H1 (cell line): Measurements from ENCODE around the gene LKAAEAR1. TPM values are rescaled to one million over a fixed set of nuclear protein-coding genes. Genes with fewer than 3 reads are reported as not detected.

ENCODE experiments used
- CTCF ChIA-PET: fragments of 300-600 bp; sonication (Branson Sonifier 250); formaldehyde crosslinking; loops from one replicate; lab custom pipeline; 2021; ENCODE audit not compliant: partially characterized antibody; lab: Charles Lee
- POLR2A ChIA-PET: fragments of 300-600 bp; sonication (Branson Sonifier 250); formaldehyde crosslinking; loops from one replicate; lab custom pipeline; 2021; ENCODE audit warnings: inconsistent platforms; ENCODE audit not compliant: partially characterized antibody; lab: Charles Lee
- DNase-seq, 2 experiments: peaks; one replicate each; pipeline versions ENCODE4 v3.0.0 to v3.0.0-alpha.2; 2010 to 2022; ENCODE audit warnings: low spot score in 2 of 2, low read depth in 1 of 2, mixed read lengths in 1 of 2
- FAIRE-seq: peaks from 2 replicates; lab custom pipeline; 2011; peaks lifted over from hg19 to GRCh38; lab: Jason Lieb, UNC
- H2AFZ ChIP-seq: 2 replicates; pipeline ENCODE4 v1.8.1; 2012; ENCODE audit warnings: low read length, inconsistent platforms
- H2AK5ac ChIP-seq: 2 replicates; pipeline ENCODE4 v1.6.1; 2013; ENCODE audit warnings: low read depth, low read length
- H2BK120ac ChIP-seq: replicated peaks from 2 replicates; pipeline ENCODE3; 2013; ENCODE audit warnings: low read depth, low read length, inconsistent platforms
- H2BK12ac ChIP-seq: 2 replicates; pipeline ENCODE4 v1.6.1; 2013; ENCODE audit warnings: low read depth, low read length
- H2BK15ac ChIP-seq: 2 replicates; pipeline ENCODE4 v1.6.1; 2013; ENCODE audit warnings: low read length
- H2BK20ac ChIP-seq: 2 replicates; pipeline ENCODE4 v1.6.1; 2013; ENCODE audit warnings: low read length
- H2BK5ac ChIP-seq: 2 replicates; pipeline ENCODE4 v1.6.1; 2013; ENCODE audit warnings: low read depth, low read length
- H3K14ac ChIP-seq: 2 replicates; pipeline ENCODE4 v1.6.1; 2013; ENCODE audit warnings: inconsistent platforms; ENCODE audit not compliant: insufficient read length
- H3K18ac ChIP-seq: 2 replicates; pipeline ENCODE4 v1.6.1; 2013; ENCODE audit warnings: low read length; ENCODE audit errors: extremely low read depth
- H3K23ac ChIP-seq: 2 replicates; pipeline ENCODE4 v1.6.1; 2013; ENCODE audit warnings: inconsistent platforms; ENCODE audit not compliant: insufficient read length
- H3K23me2 ChIP-seq: 2 replicates; pipeline ENCODE4 v1.6.1; 2013; ENCODE audit warnings: low read depth, low read length
- H3K27ac ChIP-seq: 2 replicates; pipeline ENCODE4 v1.6.1; 2011; ENCODE audit warnings: low read depth, low read length, inconsistent platforms
- H3K27me3 ChIP-seq, 4 experiments: replicated peaks in 1 of 4; 1 replicate in 1 of 4; 2 replicates in 3 of 4; pipeline versions ENCODE4 v1.6.1 to v1.8.1; 2011 to 2013; ENCODE audit warnings: low read length in 3 of 4, mild to moderate bottlenecking in 3 of 4, inconsistent platforms in 2 of 4, mixed read lengths in 2 of 4, moderate library complexity in 1 of 4; ENCODE audit not compliant: control insufficient read depth in 3 of 4, insufficient read depth in 3 of 4; ENCODE audit errors: extremely low read depth in 1 of 4
- H3K36me3 ChIP-seq, 4 experiments: 2 replicates each; pipeline versions ENCODE4 v1.6.1 to v1.8.1; 2011 to 2013; ENCODE audit warnings: mild to moderate bottlenecking in 4 of 4, low read length in 3 of 4, moderate library complexity in 2 of 4, control low read depth in 1 of 4, inconsistent platforms in 1 of 4; ENCODE audit not compliant: insufficient read depth in 4 of 4, control insufficient read depth in 2 of 4
- H3K4ac ChIP-seq: replicated peaks from 2 replicates; pipeline ENCODE3; 2013; ENCODE audit warnings: low read length, low read depth, mixed read lengths, inconsistent platforms; ENCODE audit not compliant: insufficient read length
- H3K4me1 ChIP-seq, 4 experiments: replicated peaks in 1 of 4; 1 replicate in 1 of 4; 2 replicates in 3 of 4; pipeline versions ENCODE4 v1.6.1 to v1.8.1; 2011 to 2013; ENCODE audit warnings: low read length in 3 of 4, inconsistent platforms in 2 of 4, mixed read lengths in 1 of 4; ENCODE audit not compliant: insufficient read depth in 4 of 4, control insufficient read depth in 3 of 4
- H3K4me2 ChIP-seq, 2 experiments: 2 replicates each; pipeline versions ENCODE4 v1.6.1 to v1.8.1; 2011 to 2013; ENCODE audit warnings: low read depth in 2 of 2, low read length in 2 of 2, control low read depth in 1 of 2, inconsistent platforms in 1 of 2, mild to moderate bottlenecking in 1 of 2; ENCODE audit not compliant: insufficient read depth in 1 of 2
- H3K4me3 ChIP-seq, 4 experiments: fragments of 200-600, 300-600 bp in 1 of 4; sonication (generic), shearing (Covaris generic), sonication (Bioruptor Twin) in 1 of 4; 2 replicates each; pipeline versions ENCODE4 v1.5.1 to v1.8.1; 2011 to 2016; ENCODE audit warnings: low read length in 4 of 4, low read depth in 3 of 4, control low read depth in 2 of 4, inconsistent platforms in 2 of 4, mild to moderate bottlenecking in 2 of 4, mixed read lengths in 1 of 4, moderate library complexity in 1 of 4; ENCODE audit not compliant: insufficient read depth in 2 of 4; ENCODE audit errors: extremely low read depth in 1 of 4
- H3K56ac ChIP-seq: replicated peaks from 2 replicates; pipeline ENCODE3; 2013; ENCODE audit warnings: low read depth, mild to moderate bottlenecking, mixed read lengths, low read length, inconsistent platforms; ENCODE audit not compliant: insufficient read length
- H3K79me1 ChIP-seq: 2 replicates; pipeline ENCODE4 v1.6.1; 2013; ENCODE audit warnings: low read depth, low read length, control low read depth
- H3K79me2 ChIP-seq, 2 experiments: 2 replicates each; pipeline versions ENCODE4 v1.6.1 to v1.8.1; 2012 to 2013; ENCODE audit warnings: low read length in 2 of 2, mild to moderate bottlenecking in 2 of 2, inconsistent platforms in 1 of 2; ENCODE audit not compliant: insufficient read depth in 2 of 2, control insufficient read depth in 1 of 2
- H3K9ac ChIP-seq, 4 experiments: replicated peaks in 1 of 4; 1 replicate in 1 of 4; 2 replicates in 3 of 4; pipeline versions ENCODE4 v1.6.1 to v1.8.1; 2011 to 2013; ENCODE audit warnings: low read depth in 3 of 4, low read length in 3 of 4, control low read depth in 2 of 4, mild to moderate bottlenecking in 2 of 4, moderate library complexity in 2 of 4, inconsistent platforms in 1 of 4; ENCODE audit errors: extremely low read depth in 1 of 4
- H3K9me3 ChIP-seq, 2 experiments: 2 replicates each; pipeline versions ENCODE4 v1.6.1 to v1.8.1; 2012 to 2013; ENCODE audit warnings: mild to moderate bottlenecking in 2 of 2, moderate library complexity in 2 of 2, control low read depth in 1 of 2, inconsistent platforms in 1 of 2, low read depth in 1 of 2, low read length in 1 of 2, mixed read lengths in 1 of 2; ENCODE audit not compliant: insufficient read depth in 2 of 2
- H4K20me1 ChIP-seq, 2 experiments: replicated peaks in 1 of 2; 2 replicates each; pipeline versions ENCODE3 to v1.8.1; 2011 to 2013; ENCODE audit warnings: inconsistent platforms in 2 of 2, low read length in 2 of 2, mild to moderate bottlenecking in 1 of 2; ENCODE audit not compliant: insufficient read depth in 2 of 2, control insufficient read depth in 1 of 2
- H4K5ac ChIP-seq: 2 replicates; pipeline ENCODE4 v1.6.1; 2013; ENCODE audit warnings: low read length, low read depth, mixed read lengths, inconsistent platforms; ENCODE audit not compliant: insufficient read length
- H4K8ac ChIP-seq: 2 replicates; pipeline ENCODE4 v1.8.0; 2013; ENCODE audit warnings: mild to moderate bottlenecking, moderate library complexity, low read length, inconsistent platforms; ENCODE audit not compliant: insufficient read depth; ENCODE audit errors: extremely low read depth
- H4K91ac ChIP-seq: replicated peaks from 2 replicates; pipeline ENCODE3; 2013; ENCODE audit warnings: low read length, mixed read lengths, inconsistent platforms; ENCODE audit not compliant: insufficient read length
- CBX5 ChIP-seq: fragments of 300-800, 300-1000 bp; sonication (generic); IDR thresholded peaks from 2 replicates; pipeline ENCODE4 v1.7.1; 2016; ENCODE audit warnings: antibody characterized with exemption, low read length, low read depth
- CEBPB ChIP-seq: IDR thresholded peaks from 2 replicates; pipeline ENCODE4 v1.6.1; 2012; ENCODE audit warnings: low read depth, low read length
- CREB1 ChIP-seq: IDR thresholded peaks from 2 replicates; pipeline ENCODE4 v1.6.1; 2012; ENCODE audit warnings: inconsistent platforms
- GABPA ChIP-seq: IDR thresholded peaks from 2 replicates; pipeline ENCODE4 v1.6.1; 2011; ENCODE audit warnings: mild to moderate bottlenecking, low read length, moderate library complexity, borderline replicate concordance; ENCODE audit not compliant: insufficient read depth
- MAFK ChIP-seq: IDR thresholded peaks from 2 replicates; pipeline ENCODE4 v1.6.1; 2012; ENCODE audit warnings: low read depth, mild to moderate bottlenecking, improper control_type of control experiment, low read length
- MAX ChIP-seq: IDR thresholded peaks from 2 replicates; pipeline ENCODE4 v1.6.1; 2012; ENCODE audit warnings: inconsistent platforms
- SIN3A ChIP-seq, 2 experiments: IDR thresholded peaks in 1 of 2; conservative IDR thresholded peaks in 1 of 2; 2 replicates each; pipeline ENCODE4 v1.6.1; 2011 to 2012; ENCODE audit warnings: low read length in 2 of 2, improper control_type of control experiment in 1 of 2, low read depth in 1 of 2, mild to moderate bottlenecking in 1 of 2
- SP4 ChIP-seq: IDR thresholded peaks from 2 replicates; pipeline ENCODE4 v1.6.1; 2012; ENCODE audit warnings: low read length, inconsistent platforms
- SUZ12 ChIP-seq: fragments of 200-600 bp; sonication (generic); IDR thresholded peaks from 2 replicates; pipeline ENCODE4 v1.6.1; 2012; ENCODE audit warnings: mild to moderate bottlenecking, inconsistent platforms, low read length, moderate library complexity, mixed read lengths
- TBP ChIP-seq: IDR thresholded peaks from 2 replicates; pipeline ENCODE4 v1.6.1; 2011; ENCODE audit warnings: low read depth, low read length, improper control_type of control experiment
- TCF12 ChIP-seq: IDR thresholded peaks from 2 replicates; pipeline ENCODE4 v1.6.1; 2011; ENCODE audit warnings: low read depth, mild to moderate bottlenecking, low read length
- WGBS, 2 experiments: shearing (Covaris generic) in 1 of 2; methylation state at CpG; one replicate each; pipeline versions ENCODE4 v1.1.6 to v1.1.7; 2013 to 2015; ENCODE audit warnings: low lambda C conversion rate in 2 of 2, mixed read lengths in 2 of 2, inconsistent platforms in 1 of 2, low coverage in 1 of 2, missing lambda C conversion rate in 1 of 2; ENCODE audit not compliant: insufficient replicate concordance in 2 of 2, insufficient coverage in 1 of 2, insufficient read length in 1 of 2; ENCODE audit errors: extremely low coverage in 1 of 2, missing lambda C conversion rate in 1 of 2; 5-methylcytosine and 5-hydroxymethylcytosine counted together
- polyA plus RNA-seq, 7 experiments: library from polyadenylated mRNA; depleted of rRNA in 3 of 7; stranded (reverse) in 5 of 7; unstranded in 2 of 7; fragments of >200 nt in 5 of 7; fragments of 200-250 nt in 2 of 7; gene quantifications; 1 replicate in 5 of 7; 2 replicates in 1 of 7; 4 replicates in 1 of 7; pipeline versions ENCODE4 v1.2.1 to v1.2.3, GENCODE V29; 2011 to 2013; ENCODE audit warnings: missing spikeins in 2 of 7, mixed read lengths in 2 of 7
- total RNA-seq: library from RNA; stranded (reverse); fragmentation: NEBNext Ultra II Directional; extraction: Animal tissue kit (Norgen Biotek cat#: 25700); gene quantifications from 2 replicates; pipeline ENCODE4 v1.2.1, GENCODE V29; 2021

Gene LKAAEAR1
- total and polyA plus RNA-seq, 2 of the 8 experiments (the other 6 are each of a cell fraction or from before 2014, with no cell fraction given): 0.41 to 0.53 TPM

DNA sequence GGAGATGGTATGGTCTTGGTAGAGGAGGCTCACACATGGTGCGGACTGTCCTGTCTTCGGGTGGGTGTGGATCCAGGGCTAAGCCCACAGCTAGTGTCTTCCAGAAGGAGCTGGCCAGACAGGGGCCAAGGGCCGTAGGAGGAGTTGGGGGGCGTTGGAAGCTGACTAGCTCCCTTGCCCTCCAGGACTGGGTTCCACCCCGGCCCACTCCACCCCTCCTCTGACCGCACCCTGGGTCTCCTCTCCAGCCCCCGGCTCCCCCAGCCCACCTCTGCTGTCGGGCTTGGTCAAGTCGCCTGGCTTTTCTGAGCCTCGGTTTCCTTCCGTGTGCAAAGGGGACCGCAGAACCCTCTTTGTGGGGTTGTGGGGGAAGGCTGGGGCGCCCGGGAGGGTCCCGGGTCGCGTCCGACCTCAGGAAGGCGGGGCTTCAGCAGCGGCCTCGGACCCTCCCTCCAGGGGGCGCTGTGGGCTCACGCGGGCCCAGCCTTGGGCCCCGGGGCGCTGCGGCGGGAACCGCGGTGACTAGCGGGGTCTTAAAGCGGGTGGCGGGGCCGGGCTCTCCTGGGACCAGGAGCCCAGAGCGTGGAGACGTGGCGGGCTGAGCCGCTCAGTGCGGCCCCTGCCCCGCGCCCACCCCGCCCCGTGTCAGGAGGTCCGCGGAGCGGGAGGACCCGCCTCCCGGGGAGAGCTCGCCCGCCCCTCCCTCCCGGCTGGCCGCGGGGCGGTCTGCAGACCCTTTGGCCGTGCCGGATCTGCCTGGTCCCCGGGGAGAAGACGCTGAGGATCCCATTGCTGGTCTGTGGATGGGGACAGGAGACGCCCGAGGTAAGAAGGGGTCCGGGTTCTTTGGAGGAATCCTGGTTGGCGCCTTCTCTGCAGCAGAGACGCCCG is 17.8 kb upstream of the LKAAEAR1 start:
- H2BK20ac ChIP-seq: no peak overlapping the region
- H4K20me1 ChIP-seq: peaks cover 0 to 3% of the 10 kb centered on the region in 2 experiments
- H3K9me3 ChIP-seq: no peaks in the 10 kb centered on the region
- H3K79me1 ChIP-seq: no peaks in the 10 kb centered on the region; the same call in 1 of the 2 replicates
- no peak overlapping the region for H4K91ac ChIP-seq
- peaks cover 0 to 8% (median 3%) of the 10 kb centered on the region in 4 experiments; a peak in 3 of 7 replicates for H3K4me1 ChIP-seq
- H3K18ac ChIP-seq: peak overlapping the region; percentile 78
- no peak overlapping the region for H3K14ac ChIP-seq
- 20% methylated on average over 30 of the region's 64 CpGs; no CpG with 5 or more reads in 1 of the 2 experiments for WGBS, 2 experiments
- 0 out of 7 replicates have a peak overlapping the region, but pooled peaks of 1 of the 4 experiments have one; percentile 17 for H3K9ac ChIP-seq
- no peak overlapping the region for H2BK15ac ChIP-seq
- H4K8ac ChIP-seq: peak overlapping the region; percentile 91; the same call in 1 of the 2 replicates
- H3K23me2 ChIP-seq: peaks cover 2% of the 10 kb centered on the region; the same call in 1 of the 2 replicates
- H2BK120ac ChIP-seq: no peak overlapping the region
- no peak overlapping the region for H2BK5ac ChIP-seq
- DNase-seq: peak in 1 of 2 experiments; percentile 94
- ChIA-PET CTCF (interaction anchor here (0.6 to 5.0 kb wide), 25 partner anchors 8 to 302 kb away, joined by 3 to 41 read pairs (median 4); partner anchors contain the start of genes LKAAEAR1, OPRL1, PRPF6 and RGS19), POLR2A (no interaction called here)
- no peak overlapping the region for H3K4ac ChIP-seq
- H3K79me2 ChIP-seq: no peaks in the 10 kb centered on the region
- H3K56ac ChIP-seq: no peak overlapping the region
- H3K4me3 ChIP-seq: peak overlapping the region; percentile 37 to 71 (median 52)
- no peak overlapping the region for H3K27ac ChIP-seq
- peak overlapping the region; percentile 48 to 97 for H3K4me2 ChIP-seq
- H3K27me3 ChIP-seq: peaks cover 2 to 26% (median 21%) of the 10 kb centered on the region in 4 experiments
- H2AK5ac ChIP-seq: no peak overlapping the region
- H4K5ac ChIP-seq: peak overlapping the region; percentile 48
- H3K23ac ChIP-seq: no peak overlapping the region
- H3K36me3 ChIP-seq: no peaks in the 10 kb centered on the region
- H2BK12ac ChIP-seq: no peak overlapping the region
- no peak for FAIRE-seq
- H2AFZ ChIP-seq: peak overlapping the region; percentile 91; the same call in 1 of the 2 replicates
- TF ChIP-seq TBP (peak; percentile 12; the same call in 1 of the 2 replicates), GABPA (peak; percentile 69; the same call in 1 of the 2 replicates), MAX (peak; percentile 45; the same call in 1 of the 2 replicates), CEBPB (no peak), SP4 (peak; percentile 54; the same call in 1 of the 2 replicates), CBX5 (no peak), SUZ12 (0 out of 2 replicates have a peak, but pooled peaks have one; percentile 18), SIN3A (conservative IDR thresholded peaks at IDR 0.05 in 1 of 2, IDR thresholded peaks at IDR 0.05 in 1 of 2; ENCODE audit: low read depth in 1 of 2, low read length in 2 of 2) (peak in 1 of 2 experiments; percentile 62; a peak in 1 of 4 replicates), CREB1 (peak; percentile 46), MAFK (no peak), TCF12 (no peak)
